NCI-H2171 (cell line): ENCODE data around the gene CCDC154.

Experiments used
- DNase-seq: peaks from one replicate; lab custom pipeline; 2025; lab: John Stamatoyannopoulos, UW

The CCDC154 gene

DNA sequence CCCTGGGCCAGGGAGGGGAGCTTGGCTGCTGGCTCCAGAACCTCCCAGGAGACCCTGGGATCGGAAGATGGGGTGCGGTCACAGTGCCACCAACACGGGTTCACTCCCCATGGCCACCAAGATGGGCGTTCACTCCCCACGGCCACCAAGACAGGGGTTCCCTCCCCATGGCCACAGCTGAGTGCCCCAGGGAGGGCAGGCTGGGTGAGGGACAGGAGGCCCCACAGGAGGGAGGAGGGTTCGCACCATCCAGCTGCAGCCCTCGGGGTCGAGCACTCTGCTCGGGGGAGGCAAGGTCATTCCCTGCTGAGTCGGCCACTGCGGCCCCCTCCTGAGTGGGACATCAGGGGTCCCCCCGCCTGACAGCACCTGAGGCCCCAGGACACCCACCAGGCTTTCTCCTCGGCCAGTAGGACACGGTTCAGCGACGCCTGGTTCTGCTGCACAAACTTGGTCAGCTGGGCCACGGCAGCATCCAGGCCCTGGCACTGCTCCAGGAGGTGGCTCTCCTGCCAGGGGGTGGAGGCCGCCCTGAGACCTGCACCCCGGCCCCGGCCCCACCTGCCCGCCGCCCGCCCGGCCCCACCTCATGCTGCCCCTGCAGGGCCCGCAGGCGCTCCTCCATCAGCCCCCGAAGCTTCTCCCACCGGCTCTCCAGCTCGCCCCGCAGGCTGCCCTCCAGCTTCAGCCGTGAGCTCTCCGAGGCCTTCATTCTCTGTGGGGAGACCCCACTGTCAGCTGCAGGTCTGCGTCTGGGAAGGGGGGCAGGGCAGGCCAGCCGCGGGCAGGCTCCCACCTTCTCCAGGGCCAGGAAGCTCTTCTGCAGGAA is 5.9 kb downstream of the CCDC154 start:
- no peak for DNase-seq

DNA sequence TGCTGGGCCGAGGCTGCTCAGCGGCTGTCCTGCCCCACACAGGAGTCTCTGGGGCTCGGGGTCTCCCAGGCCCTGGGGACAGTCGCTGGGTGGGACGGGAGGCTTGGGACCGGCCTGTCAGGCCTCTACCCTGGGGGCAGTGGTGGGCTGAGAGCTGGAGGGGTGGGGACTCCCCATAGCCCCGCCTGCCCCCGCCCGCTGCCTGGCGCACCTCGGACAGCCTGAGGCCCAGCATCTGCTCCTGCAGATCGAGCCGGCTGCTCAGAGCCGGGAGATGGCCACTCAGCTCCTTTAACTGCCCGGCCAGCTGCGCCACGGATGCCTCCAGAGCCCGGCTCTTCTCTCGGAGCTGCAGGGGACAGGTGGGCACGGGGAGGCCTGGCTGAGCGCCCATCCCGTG is 6.8 kb downstream of the CCDC154 start:
- no peak for DNase-seq

- DNase-seq, result no peak
Measured at GRCh38 chr16:1436731-1437355, 7.5 kb downstream of the CCDC154 start.

GRCh38 chr16:1435921-1436697 is 8.2 kb downstream of the CCDC154 start:
- no peak for DNase-seq

DNA sequence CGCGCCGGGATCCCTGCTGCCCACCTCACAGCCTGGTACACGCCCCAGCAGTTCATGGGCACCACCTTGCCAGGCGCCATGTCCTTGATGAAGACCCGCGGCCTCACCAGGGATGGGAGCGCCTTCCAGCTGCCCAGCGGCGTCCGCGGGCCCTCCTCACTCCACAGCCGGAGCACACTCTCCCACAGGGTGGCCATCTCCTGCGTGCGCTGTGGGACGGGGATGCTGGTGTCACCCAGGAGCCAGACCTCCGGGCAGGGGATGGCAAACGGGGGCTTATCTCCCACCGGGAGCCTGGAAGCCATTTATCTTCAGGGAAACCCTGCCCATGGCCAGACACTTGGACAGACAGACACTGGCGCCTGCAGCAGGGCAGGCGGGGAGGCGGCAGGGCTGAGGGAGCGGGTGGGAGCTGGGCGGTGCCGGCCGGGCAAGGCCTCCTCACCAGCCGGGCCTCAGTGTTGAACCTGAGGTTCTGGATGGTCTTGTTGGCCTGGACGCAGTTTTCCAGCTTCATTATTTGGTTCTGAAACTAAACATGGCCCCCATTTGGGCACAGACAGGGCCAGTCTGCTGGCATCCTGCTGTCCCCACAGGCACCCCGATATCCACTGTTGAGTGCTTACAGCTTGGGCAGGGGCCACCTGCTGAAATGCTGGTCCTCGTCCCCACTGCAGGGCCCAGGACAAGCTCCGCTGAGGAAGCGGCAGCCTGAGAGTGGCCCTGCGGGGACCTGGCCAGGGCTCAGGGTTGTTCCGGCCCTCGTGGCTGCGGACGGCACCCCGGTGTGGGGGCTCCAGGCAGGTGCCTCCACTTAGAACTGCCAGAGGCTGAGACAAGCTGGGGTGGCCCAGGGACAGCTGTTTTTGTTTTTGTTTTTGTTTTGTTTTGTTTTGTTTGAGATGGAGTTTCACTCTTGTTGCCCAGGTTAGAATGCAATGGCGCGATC is 9.4 kb downstream of the CCDC154 start:
- no peak for DNase-seq

DNA sequence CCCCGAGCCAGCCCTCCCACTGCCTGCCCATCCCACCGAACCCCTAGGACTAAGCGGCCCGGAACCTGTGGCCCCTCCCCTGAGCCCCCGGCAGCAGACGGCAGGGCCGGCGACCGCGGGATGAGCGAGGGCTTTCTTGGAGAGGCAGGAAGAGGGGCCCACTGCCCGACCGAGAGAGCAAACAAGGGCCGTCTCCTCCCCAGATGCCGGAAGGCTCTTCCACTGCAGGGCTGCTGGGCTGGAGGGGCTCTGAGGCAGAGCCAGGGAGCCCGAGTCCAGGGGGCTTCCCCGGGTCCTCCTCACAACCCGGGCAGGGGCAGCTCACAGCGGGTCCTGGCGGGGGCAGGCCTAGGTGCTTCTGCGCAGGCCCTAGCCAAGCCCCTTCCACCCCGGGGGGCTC is 10.6 kb downstream of the CCDC154 start:
- no peak for DNase-seq

DNA sequence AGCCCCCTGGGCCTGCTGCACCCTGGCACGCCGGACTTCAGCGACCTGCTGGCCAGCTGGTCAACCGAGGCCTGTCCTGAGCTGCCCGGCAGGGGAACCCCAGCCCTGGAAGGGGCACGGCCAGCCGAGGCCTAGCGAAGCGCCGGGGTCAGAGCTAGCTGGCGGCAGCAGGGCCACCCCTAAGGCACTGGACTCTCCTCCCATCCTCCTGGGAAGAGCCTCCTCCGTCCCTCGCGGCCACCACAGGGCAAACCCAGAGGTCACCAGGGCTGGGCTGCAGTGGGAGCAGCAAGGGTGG is 11.1 kb downstream of the CCDC154 start:
- no peak for DNase-seq

GRCh38 chr16:1432388-1433262 is 11.7 kb downstream of the CCDC154 start:
- DNase-seq, result no peak

DNA sequence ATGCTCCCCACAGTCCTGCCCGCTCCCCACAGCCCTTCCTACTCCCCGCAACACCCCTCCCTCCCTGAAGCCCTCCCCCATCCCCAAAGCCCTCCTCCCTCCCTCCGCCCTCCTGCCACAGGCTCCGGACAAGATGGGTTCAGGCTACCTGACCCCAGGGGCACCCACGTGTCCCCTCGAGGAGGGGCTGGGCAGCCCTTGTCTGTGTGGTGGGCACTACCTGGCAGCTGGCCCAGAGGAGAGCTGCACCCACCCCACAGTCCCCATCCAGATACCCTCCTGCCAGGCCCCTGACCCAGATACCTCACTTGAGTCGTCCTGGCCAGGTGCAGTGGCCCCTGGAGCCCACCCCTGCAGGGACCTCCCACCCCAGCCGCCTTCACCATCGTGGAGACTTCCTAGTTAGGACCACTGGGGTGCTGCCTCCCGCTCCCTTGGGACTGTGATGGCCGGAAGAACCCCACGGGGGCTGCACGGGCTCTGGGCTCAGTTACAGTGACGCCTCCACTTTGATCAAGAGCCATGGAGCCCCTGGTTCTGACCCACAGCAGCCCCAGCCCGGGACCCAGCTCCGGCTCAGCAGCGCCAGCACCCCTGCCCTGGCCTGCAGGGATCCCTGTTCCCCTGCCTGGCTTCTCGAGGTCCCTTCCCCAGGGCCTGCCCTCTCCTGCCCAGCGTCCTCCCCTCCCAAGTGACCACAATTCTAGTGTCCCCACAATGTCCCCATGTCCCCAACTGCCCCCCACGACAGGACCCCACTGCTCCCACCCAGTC is 12.7 kb downstream of the CCDC154 start:
- no peak for DNase-seq

DNA sequence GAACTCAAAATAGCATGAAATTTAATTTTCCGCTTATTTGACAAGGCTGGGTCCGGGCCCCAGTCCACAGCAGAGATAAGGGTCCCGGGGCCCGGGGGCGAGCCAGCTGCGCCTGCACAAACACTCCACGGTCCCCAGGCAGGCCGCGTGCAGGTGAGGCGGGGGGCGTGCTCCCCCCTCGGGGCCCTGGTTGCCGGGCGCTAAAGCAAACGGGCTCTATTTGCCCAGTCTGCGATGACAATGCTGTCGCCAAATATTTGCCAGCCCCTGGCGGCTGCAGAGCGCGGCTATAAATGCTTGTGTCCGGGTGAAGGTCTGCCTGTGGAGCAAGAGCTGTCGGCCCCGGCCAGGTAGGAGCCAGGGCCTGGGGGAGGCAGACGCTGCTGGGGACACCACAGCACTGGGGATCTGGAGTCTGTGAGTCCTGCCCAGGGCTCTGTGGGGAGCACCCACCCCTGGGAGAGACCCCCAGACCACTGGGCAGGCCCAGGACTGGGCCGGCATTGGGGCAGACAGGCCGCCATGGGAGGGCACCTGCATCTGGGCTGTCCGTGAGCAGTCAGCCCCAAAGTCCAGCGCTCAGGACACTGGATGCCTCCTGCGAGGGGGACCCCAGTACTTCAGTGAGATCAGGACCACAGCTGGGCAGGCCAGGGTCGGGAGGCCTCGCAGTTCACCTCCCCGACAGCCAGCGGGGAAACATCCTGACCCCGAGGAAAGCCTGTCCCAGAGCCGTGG is 13.4 kb downstream of the CCDC154 start, which contains the start of gene PERCC1:
Gene PERCC1, plus strand, starts transcription at position 320 of the 738 bp plus-strand sequence. CDS start 1,516 bp downstream, outside the sequence.
- peak; percentile 58 for DNase-seq

DNA sequence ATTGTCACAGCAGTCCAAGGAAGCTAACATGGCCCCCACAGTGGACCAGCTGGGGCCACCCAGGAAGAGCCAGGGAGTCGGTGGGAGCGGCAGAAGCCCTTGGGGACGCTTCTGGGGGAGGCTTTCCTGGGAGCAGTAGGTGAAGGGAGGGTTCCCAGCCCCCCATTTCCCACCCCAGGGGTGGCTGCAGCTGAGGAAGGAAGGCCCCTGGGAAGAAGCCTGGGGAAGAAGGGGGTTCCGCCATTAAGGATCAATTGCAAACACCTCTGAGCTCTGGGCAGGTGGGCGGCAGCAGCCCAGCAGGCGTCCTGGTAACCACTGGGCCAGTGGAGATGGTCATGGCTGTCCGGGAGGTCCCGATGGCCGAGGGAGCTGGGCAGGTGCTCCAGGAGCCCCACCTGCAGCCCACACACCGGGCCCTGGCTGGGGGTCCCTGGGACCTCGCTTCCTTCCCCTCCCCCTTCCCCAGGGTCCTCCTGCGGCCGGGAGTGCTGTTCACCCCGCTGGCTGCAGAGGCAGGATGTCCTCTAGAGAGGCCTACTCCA is 14.1 kb downstream of the CCDC154 start:
- no peak for DNase-seq

- DNase-seq, result no peak
Measured at GRCh38 chr16:1429631-1430030, 14.7 kb downstream of the CCDC154 start.

DNA sequence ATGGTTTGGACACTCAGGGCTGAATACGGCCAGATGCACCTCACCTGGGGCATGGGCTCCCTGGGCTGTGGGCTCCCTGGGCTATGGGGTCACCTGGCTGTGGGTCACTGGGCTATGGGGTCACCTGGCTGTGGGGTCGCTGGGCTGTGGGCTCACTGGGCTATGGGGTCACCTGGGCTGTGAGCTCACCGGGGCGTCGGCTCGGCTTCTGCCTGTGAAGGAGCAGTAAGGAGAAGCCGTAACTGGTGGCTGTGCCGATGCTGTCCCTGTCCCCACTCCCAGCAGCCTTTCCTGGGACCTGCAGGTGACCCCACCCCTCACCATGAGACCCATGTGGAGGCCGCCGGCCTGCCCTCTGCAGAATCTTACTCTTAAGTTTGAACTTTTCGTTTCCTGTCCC is 15.3 kb downstream of the CCDC154 start:
- DNase-seq, result no peak

DNA sequence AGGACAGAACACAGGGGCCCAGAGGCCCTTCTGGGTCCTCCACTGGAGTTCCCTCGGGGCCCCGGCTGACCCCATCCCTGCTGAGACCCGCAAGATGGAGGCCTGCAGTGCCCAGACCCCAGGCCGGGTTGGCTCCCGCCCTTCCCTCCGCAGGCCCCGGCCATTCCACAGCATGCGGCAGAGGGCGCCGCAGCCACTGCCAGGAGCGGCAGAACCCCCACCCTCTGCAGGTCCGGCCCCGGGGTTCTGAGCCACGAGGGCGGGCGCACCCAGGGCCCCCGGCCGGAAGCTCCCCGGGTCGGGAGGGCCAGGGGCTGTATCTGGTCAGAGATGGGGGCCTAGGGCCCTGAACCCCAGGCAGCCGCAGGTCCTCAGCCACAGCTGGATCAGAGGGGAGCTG is 15.8 kb downstream of the CCDC154 start:
- DNase-seq, result no peak

GRCh38 chr16:1427473-1428461 is 16.6 kb downstream of the CCDC154 start:
- DNase-seq, result no peak

- DNase-seq, result peak; percentile 58
Measured at GRCh38 chr16:1426734-1427471, 17.5 kb downstream of the CCDC154 start.
